Stimulated activated CD4-positive, alpha-beta T cell treated with anti-CD3 and anti-CD28 coated beads, Interleukin-4, amount 100 ng/mL, for 4 hours (primary cell): ENCODE results near the gene LRRC63.

Experiments
- DNase-seq, 2 experiments: peaks; one replicate each; pipeline ENCODE4 v3.0.0-alpha.2; 2020

The LRRC63 gene

DNA sequence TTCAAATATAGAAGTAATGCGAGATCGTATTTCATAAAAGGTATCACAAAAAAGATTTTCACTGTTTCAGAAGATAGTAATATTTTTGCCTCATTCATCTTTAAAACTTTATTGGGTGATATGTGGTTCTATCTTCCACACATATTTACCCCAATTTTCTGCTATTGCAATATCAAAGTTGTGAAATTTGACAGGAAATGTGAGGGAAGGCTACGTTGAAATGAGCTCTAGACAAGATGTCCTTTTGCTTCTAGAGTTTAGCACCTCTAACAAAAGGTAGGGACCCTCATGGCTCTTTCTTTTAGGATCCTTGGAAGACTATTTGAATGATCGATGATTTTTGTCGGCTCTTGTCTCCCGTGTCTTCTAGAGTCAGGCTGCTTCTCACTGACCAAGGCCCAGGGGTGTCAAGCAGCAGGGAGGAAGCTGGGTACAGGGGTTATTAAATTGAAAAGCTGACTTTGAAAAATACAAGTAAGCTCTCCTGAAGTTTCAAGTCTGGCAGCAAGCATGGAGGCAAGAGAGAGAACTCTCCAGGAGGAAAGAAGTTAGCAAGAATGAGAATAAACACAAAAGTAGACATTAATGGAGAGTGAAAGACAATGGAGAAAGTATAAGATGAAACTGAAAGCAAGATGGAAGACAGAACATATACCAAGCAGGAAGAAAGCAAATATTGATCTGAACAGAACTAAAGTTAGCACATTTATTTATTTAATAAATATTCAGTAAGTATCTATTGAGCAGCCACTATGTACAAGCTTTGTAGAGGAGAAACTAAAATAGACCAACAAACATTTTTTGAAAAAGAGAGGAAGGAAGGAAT lies 101.9 kb downstream of the LRRC63 start:
- no peak for DNase-seq

- DNase-seq = no peak
These were observed 102.9 kb downstream of the LRRC63 start for GRCh38 chr13:46314587-46314986.

DNA sequence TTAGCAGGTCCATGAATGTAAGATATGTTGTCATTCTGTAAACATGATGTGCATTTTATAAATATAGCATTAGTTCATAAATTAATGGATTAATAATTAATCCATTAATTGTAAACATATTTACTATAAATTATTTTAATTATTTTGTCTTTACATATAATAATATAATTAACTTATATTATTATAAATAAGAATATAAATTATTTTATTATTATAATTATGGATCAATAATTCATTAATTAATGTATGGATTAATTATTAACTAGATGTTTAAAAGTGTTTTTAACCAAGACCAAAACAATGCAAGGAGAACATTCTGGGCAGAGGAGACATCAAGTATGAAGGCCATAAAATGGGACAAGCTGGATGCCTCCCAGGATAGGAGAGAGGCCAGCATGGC lies 103.3 kb downstream of the LRRC63 start:
- no peak for DNase-seq

DNA sequence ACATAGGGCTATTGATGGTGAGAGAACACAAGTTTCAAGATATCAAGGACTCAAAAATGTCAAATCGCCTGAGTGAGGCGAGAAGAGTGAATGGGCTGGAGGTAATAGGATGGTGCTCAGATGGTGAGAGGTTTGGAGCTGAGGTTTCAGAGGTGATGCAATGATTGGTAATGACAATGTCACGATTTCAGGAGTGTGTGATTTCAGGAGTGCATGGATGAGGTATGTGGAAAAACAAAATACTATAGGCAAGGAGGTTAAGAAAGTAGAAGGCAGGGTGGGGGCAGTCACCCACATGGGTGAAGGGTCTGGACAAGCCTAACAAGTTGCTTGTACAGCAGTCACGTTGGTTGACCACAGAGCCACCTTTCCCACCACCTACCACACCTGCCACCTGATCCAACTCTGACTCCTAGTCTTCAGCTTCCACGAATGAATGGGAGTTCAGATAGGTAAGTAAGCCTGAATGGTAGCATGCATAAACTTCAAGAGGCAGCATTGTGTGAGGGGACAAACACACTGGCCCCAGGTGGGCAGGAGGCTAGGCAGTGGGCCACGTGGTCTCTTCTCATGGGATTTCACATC lies 103.9 kb downstream of the LRRC63 start:
- no peak for DNase-seq

DNA sequence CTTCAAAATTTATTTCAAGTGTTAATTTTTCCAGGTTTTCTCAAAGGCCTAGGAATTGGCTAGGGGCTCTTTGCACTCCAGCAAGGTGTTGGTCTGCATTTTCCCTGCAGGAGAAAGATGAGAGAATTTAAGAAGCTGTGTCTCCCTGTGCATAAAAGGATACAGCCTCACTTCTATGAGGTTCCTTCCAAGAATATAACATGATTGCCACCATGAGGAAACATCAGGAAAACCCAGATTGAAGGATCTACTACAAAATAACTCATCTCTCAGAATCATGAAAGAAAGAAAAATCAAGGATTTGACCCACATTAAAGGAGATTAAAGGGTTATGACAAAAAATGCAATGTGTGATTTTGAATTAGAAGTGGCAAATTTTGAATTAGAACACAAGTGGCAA lies 105.4 kb downstream of the LRRC63 start:
- DNase-seq = no peak

DNA sequence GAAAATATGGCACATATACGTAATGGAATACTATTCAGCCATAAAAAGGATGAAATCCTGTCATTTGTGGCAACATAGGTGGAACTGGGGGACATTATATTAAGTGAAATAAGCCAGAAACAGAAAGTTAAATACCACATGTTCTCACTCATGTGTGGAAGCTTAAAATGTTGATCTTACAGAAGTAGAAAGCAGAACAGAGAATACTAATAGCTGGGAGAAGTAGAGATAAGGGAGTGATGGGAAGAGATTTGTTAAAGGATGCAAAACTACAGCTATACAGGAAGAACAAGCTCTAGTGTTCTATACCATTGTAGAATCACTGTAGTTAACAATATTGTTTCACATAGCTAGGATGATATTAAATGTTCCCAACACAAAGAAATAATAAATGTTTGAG lies 107.3 kb downstream of the LRRC63 start:
- no peak for DNase-seq

- no peak for DNase-seq
These were observed 108.7 kb downstream of the LRRC63 start for GRCh38 chr13:46320406-46320805.

- no peak for DNase-seq
These were observed 109.1 kb downstream of the LRRC63 start for GRCh38 chr13:46320821-46321220.

DNA sequence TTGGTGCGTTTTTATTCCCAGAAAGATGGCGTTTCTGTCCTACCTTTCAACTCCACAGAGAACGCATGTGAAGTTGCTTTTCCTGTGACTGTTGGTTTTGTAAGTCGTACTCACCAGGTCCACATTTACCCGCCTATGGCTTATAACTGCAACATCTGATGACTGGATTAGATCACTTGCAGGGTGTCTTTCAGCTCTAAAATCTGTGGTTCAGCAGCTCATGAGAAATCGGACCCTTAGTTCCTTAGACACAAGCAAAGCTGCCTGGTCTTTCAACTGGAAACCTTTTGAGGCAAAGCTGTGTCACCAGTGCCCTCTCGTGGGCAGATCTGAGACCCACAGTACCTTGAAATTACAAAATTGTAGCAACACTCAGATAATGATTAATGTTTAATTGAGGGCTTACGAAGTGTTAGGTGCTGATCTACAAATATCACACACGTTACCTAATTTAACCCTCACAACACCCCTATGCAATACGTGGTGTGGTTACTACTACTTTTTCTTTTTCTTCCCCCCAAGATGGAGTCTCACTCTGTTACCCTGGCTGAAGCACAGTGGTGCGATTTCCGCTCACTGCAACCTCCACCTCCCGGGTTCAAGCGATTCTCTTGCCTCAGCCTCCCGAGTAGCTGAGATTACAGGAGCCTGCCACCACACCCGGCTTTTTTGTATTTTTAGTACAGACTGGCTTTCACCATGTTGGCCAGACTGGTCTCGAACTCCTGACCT lies 109.9 kb downstream of the LRRC63 start:
- peak; percentile 63 to 66 for DNase-seq

DNA sequence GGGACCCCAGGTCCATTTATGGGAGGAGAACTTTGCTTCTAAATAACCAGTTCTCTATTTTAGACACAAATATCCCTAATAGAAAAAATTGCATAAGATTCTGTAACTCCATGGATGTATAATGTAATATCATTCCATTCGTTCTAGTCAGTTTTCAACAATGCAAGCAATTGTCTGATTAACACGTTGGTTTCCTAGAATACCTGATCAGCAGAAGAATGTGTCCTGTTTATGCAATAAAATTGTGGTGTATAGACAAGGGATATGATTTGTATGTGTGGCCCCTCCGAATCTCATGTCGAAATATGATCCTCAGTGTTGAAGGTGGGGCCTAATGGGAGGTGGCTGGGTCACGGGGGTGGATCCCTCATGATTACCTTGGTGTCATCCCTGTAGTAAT lies 113.2 kb downstream of the LRRC63 start:
- no peak for DNase-seq
